ENCODE results near the gene NHLH2. TPM values are rescaled to one million over a fixed set of nuclear protein-coding genes. Genes with fewer than 3 reads are reported as not detected.

Gene NHLH2
- total RNA-seq, 1 experiment from 2014 or later, result not detected

DNA sequence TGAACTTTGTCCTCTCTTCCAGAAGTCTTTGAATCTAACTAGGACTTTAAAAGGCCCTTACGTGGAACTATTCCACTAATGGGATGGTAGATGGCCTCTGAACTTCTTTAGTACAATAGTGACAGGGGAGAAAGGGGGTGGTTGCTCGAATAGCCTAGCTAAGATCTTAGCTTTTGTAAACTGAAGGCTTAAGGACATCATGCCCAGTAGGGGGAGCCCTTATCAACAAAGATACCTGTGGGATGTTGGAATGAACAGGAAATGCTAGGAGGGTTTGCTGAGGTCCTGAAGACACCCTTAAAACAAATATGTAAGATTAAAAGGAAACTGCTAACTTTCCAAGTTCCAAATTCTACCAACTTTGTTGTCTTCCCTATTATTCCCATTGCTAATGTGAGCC, 33.2 kb downstream of the NHLH2 start:
- H4K20me1 ChIP-seq (ENCODE audit: insufficient read depth), result no peaks in the 10 kb centered on the region
- no peak overlapping the region for H3K9ac ChIP-seq (ENCODE audit: low read length)
- no peak overlapping the region for H3K4me3 ChIP-seq (replicated peaks in 1 of 2; ENCODE audit: low read depth in 1 of 2, low read length in 2 of 2)
- peak; percentile 94 for ATAC-seq
- POLR2A ChIA-PET, result interaction anchor here (0.9 kb wide), 1 partner anchor 170 kb away, joined by 3 read pairs; no protein-coding TSS in a partner anchor
- H3K27me3 ChIP-seq (ENCODE audit: insufficient read depth, low read length), result no peaks in the 10 kb centered on the region
- peak; percentile 78 for DNase-seq (ENCODE audit: low read depth, low spot score)
- H3K27ac ChIP-seq (ENCODE audit: low read depth, low read length), result no peak overlapping the region
- RAD21 ChIA-PET (ENCODE audit: low non-redundant PET in 1 of 2, low total read pairs in 2 of 2, uncharacterized antibody in 2 of 2, unreplicated experiment in 2 of 2), result interaction anchor here (0.6 to 1.0 kb wide), 4 partner anchors 43 to 174 kb away, joined by 3 to 4 read pairs (median 3); no protein-coding TSS in a partner anchor
- no peaks in the 10 kb centered on the region for H3K9me3 ChIP-seq (ENCODE audit: control insufficient read depth in 1 of 2, insufficient read depth in 1 of 2, low read depth in 1 of 2, low read length in 2 of 2)
- TF ChIP-seq EGR1 (IDR thresholded peaks at IDR 0.05; ENCODE audit: low read depth), result no peak
- TF ChIP-seq, protein P1, sequence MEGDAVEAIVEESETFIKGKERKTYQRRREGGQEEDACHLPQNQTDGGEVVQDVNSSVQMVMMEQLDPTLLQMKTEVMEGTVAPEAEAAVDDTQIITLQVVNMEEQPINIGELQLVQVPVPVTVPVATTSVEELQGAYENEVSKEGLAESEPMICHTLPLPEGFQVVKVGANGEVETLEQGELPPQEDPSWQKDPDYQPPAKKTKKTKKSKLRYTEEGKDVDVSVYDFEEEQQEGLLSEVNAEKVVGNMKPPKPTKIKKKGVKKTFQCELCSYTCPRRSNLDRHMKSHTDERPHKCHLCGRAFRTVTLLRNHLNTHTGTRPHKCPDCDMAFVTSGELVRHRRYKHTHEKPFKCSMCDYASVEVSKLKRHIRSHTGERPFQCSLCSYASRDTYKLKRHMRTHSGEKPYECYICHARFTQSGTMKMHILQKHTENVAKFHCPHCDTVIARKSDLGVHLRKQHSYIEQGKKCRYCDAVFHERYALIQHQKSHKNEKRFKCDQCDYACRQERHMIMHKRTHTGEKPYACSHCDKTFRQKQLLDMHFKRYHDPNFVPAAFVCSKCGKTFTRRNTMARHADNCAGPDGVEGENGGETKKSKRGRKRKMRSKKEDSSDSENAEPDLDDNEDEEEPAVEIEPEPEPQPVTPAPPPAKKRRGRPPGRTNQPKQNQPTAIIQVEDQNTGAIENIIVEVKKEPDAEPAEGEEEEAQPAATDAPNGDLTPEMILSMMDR (IDR thresholded peaks at IDR 0.05 in 2 of 3, conservative IDR thresholded peaks at IDR 0.05 in 1 of 3; ENCODE audit: borderline replicate concordance in 1 of 3, insufficient read depth in 1 of 3, low read depth in 2 of 3, low read length in 2 of 3), result peak; percentile 68 to 82 (median 77); a peak in 5 of 6 replicates
- peak; percentile 78 for TF ChIP-seq RAD21 (IDR thresholded peaks at IDR 0.05; ENCODE audit: low read depth)
- H3K9me2 ChIP-seq (ENCODE audit: insufficient read depth), result no peaks in the 10 kb centered on the region
- CTCF ChIA-PET, result interaction anchor here (0.6 to 1.4 kb wide), 15 partner anchors 10 to 678 kb away, joined by 3 to 22 read pairs (median 4); no protein-coding TSS in a partner anchor
- H2AFZ ChIP-seq (ENCODE audit: low read depth, low read length, poor library complexity, severe bottlenecking), result no peak overlapping the region
- intact Hi-C loops (cut with micrococcal nuclease), result loop anchor here (1.0 to 5.0 kb wide), 2 partner anchors 174 to 325 kb away; no protein-coding TSS in a partner anchor
- no TSS peak for BruUV-seq (replicated peaks)
- no peaks in the 10 kb centered on the region for H3K79me2 ChIP-seq (ENCODE audit: insufficient read depth, low read length)
- H3K4me2 ChIP-seq (ENCODE audit: low read length), result no peak overlapping the region
- H3K36me3 ChIP-seq (ENCODE audit: control insufficient read depth in 1 of 2, insufficient read depth in 2 of 2, low read length in 2 of 2), result no peaks in the 10 kb centered on the region
- H3K4me1 ChIP-seq (ENCODE audit: control insufficient read depth in 1 of 2, insufficient read depth in 2 of 2, low read length in 2 of 2), result no peaks in the 10 kb centered on the region

DNA sequence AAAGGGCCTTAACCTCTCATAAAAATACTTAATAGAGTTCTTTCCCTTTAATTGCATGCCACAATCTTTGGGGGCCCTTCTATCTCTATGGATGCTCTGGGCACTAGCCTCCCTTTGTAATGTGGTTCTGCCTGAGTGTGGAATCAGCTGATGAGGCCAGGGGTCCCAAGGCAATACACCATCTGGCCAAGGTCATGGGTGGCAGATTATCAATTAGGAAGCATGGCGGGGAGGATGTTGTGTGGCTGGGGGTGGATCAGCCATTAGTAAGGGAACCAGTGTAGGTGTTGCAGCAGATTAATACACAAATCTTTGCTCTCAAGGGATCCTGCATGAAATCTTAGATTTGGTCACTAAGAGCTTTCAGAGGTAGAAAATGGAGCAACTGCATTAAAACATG, 35.3 kb downstream of the NHLH2 start:
- BruUV-seq (replicated peaks), result no TSS peak
- ATAC-seq, result no peak
- H2AFZ ChIP-seq (ENCODE audit: low read depth, low read length, poor library complexity, severe bottlenecking), result no peak overlapping the region
- H3K36me3 ChIP-seq (ENCODE audit: control insufficient read depth in 1 of 2, insufficient read depth in 2 of 2, low read length in 2 of 2), result no peaks in the 10 kb centered on the region
- TF ChIP-seq ELF1 (IDR thresholded peaks at IDR 0.05; ENCODE audit: borderline replicate concordance, low read depth) (no peak), CEBPB (IDR thresholded peaks at IDR 0.05; ENCODE audit: low read depth) (no peak), RAD21 (IDR thresholded peaks at IDR 0.05; ENCODE audit: low read depth) (no peak), YY1 (IDR thresholded peaks at IDR 0.05; ENCODE audit: extremely low read depth, insufficient replicate concordance, low read depth, low read length) (no peak), JUND (IDR thresholded peaks at IDR 0.05) (no peak), SP1 (IDR thresholded peaks at IDR 0.05; ENCODE audit: low read depth) (no peak)
- TF ChIP-seq, protein P2, sequence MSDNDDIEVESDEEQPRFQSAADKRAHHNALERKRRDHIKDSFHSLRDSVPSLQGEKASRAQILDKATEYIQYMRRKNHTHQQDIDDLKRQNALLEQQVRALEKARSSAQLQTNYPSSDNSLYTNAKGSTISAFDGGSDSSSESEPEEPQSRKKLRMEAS (IDR thresholded peaks at IDR 0.05), result no peak
- TF ChIP-seq, protein P3, sequence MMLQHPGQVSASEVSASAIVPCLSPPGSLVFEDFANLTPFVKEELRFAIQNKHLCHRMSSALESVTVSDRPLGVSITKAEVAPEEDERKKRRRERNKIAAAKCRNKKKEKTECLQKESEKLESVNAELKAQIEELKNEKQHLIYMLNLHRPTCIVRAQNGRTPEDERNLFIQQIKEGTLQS (IDR thresholded peaks at IDR 0.05), result no peak
- no peak for DNase-seq (ENCODE audit: low read depth, low spot score)
- intact Hi-C loops (cut with micrococcal nuclease), result loop anchor here (5.0 kb wide), 1 partner anchor 327 kb away; no protein-coding TSS in a partner anchor
- H3K4me1 ChIP-seq (ENCODE audit: control insufficient read depth in 1 of 2, insufficient read depth in 2 of 2, low read length in 2 of 2), result no peaks in the 10 kb centered on the region
- no peaks in the 10 kb centered on the region for H3K79me2 ChIP-seq (ENCODE audit: insufficient read depth, low read length)
- no peaks in the 10 kb centered on the region for H4K20me1 ChIP-seq (ENCODE audit: insufficient read depth)
- H3K27me3 ChIP-seq (ENCODE audit: insufficient read depth, low read length), result no peaks in the 10 kb centered on the region
- no peak overlapping the region for H3K27ac ChIP-seq (ENCODE audit: low read depth, low read length)
- H3K9ac ChIP-seq (ENCODE audit: low read length), result no peak overlapping the region
- H3K4me3 ChIP-seq (replicated peaks in 1 of 2; ENCODE audit: low read depth in 1 of 2, low read length in 2 of 2), result no peak overlapping the region
- RAD21 ChIA-PET (ENCODE audit: low non-redundant PET in 1 of 2, low total read pairs in 2 of 2, uncharacterized antibody in 2 of 2, unreplicated experiment in 2 of 2), result no interaction called here
- no peaks in the 10 kb centered on the region for H3K9me2 ChIP-seq (ENCODE audit: insufficient read depth)
- CTCF ChIA-PET, result no interaction called here
- no peaks in the 10 kb centered on the region for H3K9me3 ChIP-seq (ENCODE audit: control insufficient read depth in 1 of 2, insufficient read depth in 1 of 2, low read depth in 1 of 2, low read length in 2 of 2)
- POLR2A ChIA-PET, result no interaction called here
- H3K4me2 ChIP-seq (ENCODE audit: low read length), result no peak overlapping the region

All from HCT116 (cell line).